Testis (tissue), 3 donors: ENCODE measurements around the gene CDC42BPB. TPM values are rescaled to one million over a fixed set of nuclear protein-coding genes. Genes with fewer than 3 reads are reported as not detected.

ENCODE experiments used
- DNase-seq: peaks from one replicate; pipeline ENCODE4 v3.0.0-alpha.2; 2019
- H3K27ac ChIP-seq, 2 donors: fragments of 200-600 bp; sonication (generic); one replicate each; pipeline ENCODE4 v1.5.1; 2019
- H3K27me3 ChIP-seq: fragments of 200-600 bp; sonication (generic); one replicate; pipeline ENCODE4 v1.5.1; 2019
- H3K36me3 ChIP-seq: fragments of 200-600 bp; sonication (generic); one replicate; pipeline ENCODE4 v1.5.1; 2017; ENCODE audit warnings: low read depth; ENCODE audit errors: missing control alignments
- H3K4me1 ChIP-seq: fragments of 200-600 bp; sonication (generic); one replicate; pipeline ENCODE4 v1.5.1; 2019
- H3K4me3 ChIP-seq, 2 donors: fragments of 200-600 bp; sonication (generic); one replicate each; pipeline ENCODE4 v1.5.1; 2017 to 2019
- H3K9me3 ChIP-seq: fragments of 200-600 bp; sonication (generic); one replicate; pipeline ENCODE4 v1.5.1; 2017
- POLR2A ChIP-seq: fragments of 450-650 bp; IDR thresholded peaks from one replicate; pipeline ENCODE4 v1.6.1; 2017; ENCODE audit warnings: antibody characterized with exemption, mild to moderate bottlenecking, moderate library complexity
- WGBS, 2 donors: methylation state at CpG; one replicate each; pipeline ENCODE4 v1.1.5; 2018; 5-methylcytosine and 5-hydroxymethylcytosine counted together
- intact Hi-C: fragments of 100-400 bp; cut with DNase I; formaldehyde crosslinking; loops from one replicate; pipeline ENCODE4 v1.15.1; 2023; ENCODE audit warnings: low total_unique reads
- polyA plus RNA-seq: library from polyadenylated mRNA; stranded (reverse); fragments of 350-450 nt; fragmentation: Illumina TruSeq; extraction: RNeasy Lipid Tissue Mini Kit (QIAGEN cat#74804); gene quantifications from one replicate; pipeline ENCODE4 v1.2.3, GENCODE V29; 2014; ENCODE audit warnings: low read depth, low replicate concordance; ENCODE audit not compliant: insufficient read depth
- total RNA-seq, 2 donors: library from RNA; depleted of rRNA; stranded (reverse); fragments of >200 nt; gene quantifications; one replicate each; pipeline ENCODE4 v1.2.3, GENCODE V29; 2016
- TF ChIP-seq, protein P1 (sequence below), 3 experiments: fragments of 450-650 bp in 2 of 3; fragments of 200-600 bp in 1 of 3; sonication (generic) in 1 of 3; IDR thresholded peaks; one replicate each; pipeline ENCODE4 v1.5.1; 2016 to 2019; ENCODE audit warnings: antibody characterized with exemption in 3 of 3, mild to moderate bottlenecking in 2 of 3, moderate library complexity in 1 of 3

Gene CDC42BPB
- total and polyA plus RNA-seq, 3 donors from 2014 or later: 90.3 to 216 (median 201) TPM

GRCh38 chr14:102939329-102939728 is 118.0 kb downstream of the CDC42BPB start:
- WGBS, 2 donors: 98 to 100% methylated on average over 3 to 18 of the region's 18 CpGs

DNA sequence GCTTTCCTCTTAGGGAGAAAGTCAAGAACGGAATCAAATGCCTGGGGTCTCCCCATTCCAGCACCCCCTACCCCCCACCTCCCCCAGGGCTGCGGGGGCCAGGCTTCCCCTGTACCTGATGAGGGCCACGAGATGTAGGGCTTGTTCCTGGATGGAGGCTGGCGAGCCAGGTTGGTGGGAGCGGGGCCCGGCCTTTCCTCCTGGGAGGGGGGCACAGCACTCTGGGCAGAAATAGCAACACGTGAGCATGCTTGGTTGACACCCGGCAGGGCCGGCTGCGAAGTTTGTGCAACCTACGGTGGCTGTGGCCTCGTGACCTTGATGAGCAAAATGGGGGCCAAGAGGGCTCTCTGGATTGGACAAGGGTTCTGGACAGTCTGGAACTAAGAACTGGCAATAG is 119.2 kb downstream of the CDC42BPB start:
- TF ChIP-seq, protein P1, sequence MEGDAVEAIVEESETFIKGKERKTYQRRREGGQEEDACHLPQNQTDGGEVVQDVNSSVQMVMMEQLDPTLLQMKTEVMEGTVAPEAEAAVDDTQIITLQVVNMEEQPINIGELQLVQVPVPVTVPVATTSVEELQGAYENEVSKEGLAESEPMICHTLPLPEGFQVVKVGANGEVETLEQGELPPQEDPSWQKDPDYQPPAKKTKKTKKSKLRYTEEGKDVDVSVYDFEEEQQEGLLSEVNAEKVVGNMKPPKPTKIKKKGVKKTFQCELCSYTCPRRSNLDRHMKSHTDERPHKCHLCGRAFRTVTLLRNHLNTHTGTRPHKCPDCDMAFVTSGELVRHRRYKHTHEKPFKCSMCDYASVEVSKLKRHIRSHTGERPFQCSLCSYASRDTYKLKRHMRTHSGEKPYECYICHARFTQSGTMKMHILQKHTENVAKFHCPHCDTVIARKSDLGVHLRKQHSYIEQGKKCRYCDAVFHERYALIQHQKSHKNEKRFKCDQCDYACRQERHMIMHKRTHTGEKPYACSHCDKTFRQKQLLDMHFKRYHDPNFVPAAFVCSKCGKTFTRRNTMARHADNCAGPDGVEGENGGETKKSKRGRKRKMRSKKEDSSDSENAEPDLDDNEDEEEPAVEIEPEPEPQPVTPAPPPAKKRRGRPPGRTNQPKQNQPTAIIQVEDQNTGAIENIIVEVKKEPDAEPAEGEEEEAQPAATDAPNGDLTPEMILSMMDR (IDR thresholded peaks at IDR 0.05): no peak
- TF ChIP-seq POLR2A: no peak
- Histone ChIP-seq H3K27ac (no peak overlapping the region), H3K4me1 (peaks cover 19% of the 10 kb centered on the region), H3K9me3 (no peaks in the 10 kb centered on the region), H3K36me3 (no peaks in the 10 kb centered on the region), H3K27me3 (no peaks in the 10 kb centered on the region), H3K4me3 (no peak overlapping the region)
- intact Hi-C loops: no loop called here
- DNase-seq: no peak
- WGBS, 2 donors: 84 to 95% methylated on average over 12 of the region's 12 CpGs

More at GRCh38 chr14:102939329-102939728, 118.0 kb downstream of the CDC42BPB start:
- Histone ChIP-seq H3K4me3 (no peak overlapping the region), H3K4me1 (peaks cover 19% of the 10 kb centered on the region), H3K27me3 (no peaks in the 10 kb centered on the region), H3K36me3 (no peaks in the 10 kb centered on the region), H3K27ac (no peak overlapping the region), H3K9me3 (no peaks in the 10 kb centered on the region)
- TF ChIP-seq POLR2A: no peak
- TF ChIP-seq, protein P1 (IDR thresholded peaks at IDR 0.05): no peak
- no peak for DNase-seq
- intact Hi-C loops: no loop called here

DNA sequence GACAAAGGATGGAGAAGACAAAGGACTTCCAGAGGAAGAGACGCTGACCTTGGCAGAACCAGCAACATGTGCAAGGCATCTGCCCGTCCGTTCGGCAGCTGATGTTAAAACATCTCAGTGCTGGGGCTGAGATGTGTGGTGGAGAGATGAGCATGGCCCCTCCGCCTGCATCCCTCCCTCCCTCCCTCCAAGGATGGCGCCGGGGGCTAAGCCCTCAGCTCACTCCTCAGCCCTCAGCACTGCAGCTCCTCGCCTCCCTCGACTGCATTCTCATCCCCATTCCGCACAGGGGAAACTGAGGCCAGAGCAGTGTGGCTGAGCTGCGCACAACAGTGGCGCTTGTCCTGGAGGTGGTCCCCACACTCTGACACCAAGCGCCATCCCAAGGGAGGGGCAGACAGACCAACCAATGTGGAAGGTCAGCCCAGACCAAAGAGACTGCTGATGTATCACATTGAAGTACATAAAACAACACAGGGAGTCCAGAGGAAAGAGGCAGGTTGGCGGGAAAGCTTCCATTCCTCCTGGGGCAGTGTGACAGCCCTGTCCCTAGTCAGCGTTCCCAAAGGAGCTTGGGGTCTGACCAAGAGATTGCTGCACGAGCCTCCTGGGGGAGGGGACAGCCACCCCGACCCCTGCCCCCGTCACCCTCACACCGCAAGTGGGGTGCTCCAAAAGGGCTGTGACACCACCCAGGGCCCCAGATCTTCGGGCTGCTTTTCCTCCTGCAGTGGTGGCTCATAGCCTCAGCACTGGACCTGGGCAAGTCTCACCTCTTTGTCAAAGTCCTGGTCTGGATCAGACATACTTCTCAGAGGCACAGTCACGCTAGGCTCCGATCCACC is 119.8 kb downstream of the CDC42BPB start:
- Histone ChIP-seq H3K4me1 (peaks cover 19% of the 10 kb centered on the region), H3K9me3 (no peaks in the 10 kb centered on the region), H3K36me3 (no peaks in the 10 kb centered on the region), H3K27me3 (no peaks in the 10 kb centered on the region), H3K27ac (no peak overlapping the region), H3K4me3 (no peak overlapping the region)
- TF ChIP-seq POLR2A: no peak
- TF ChIP-seq, protein P1 (IDR thresholded peaks at IDR 0.05): no peak
- intact Hi-C loops: no loop called here
- no peak for DNase-seq
- WGBS, 2 donors: 87 to 93% methylated on average over 21 of the region's 22 CpGs

DNA sequence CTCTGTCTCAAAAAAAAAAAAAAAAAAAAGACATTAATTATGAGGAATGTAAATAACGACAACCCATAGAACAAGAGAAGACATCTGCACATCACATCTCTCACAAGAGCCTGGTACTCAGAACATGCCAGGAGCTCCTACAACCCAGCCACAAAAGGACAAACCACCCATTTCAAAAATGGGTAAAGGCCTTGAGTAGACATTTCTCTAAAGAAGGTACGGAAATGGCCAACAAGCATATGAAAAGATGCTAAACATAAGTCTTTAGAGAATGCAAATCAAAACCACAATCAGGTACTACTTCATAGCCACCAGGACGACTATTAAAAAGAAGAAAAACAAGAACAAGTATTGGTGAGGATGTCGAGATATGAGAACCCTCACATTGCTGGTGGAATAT is 121.6 kb downstream of the CDC42BPB start:
- TF ChIP-seq, protein P1 (IDR thresholded peaks at IDR 0.05): no peak
- no peak for TF ChIP-seq POLR2A
- no peak overlapping the region for H3K4me3 ChIP-seq
- no peaks in the 10 kb centered on the region for H3K27me3 ChIP-seq
- no peak overlapping the region for H3K27ac ChIP-seq
- intact Hi-C loops: no loop called here
- H3K36me3 ChIP-seq: no peaks in the 10 kb centered on the region
- WGBS, 2 donors: 88 to 89% methylated on average over 4 of the region's 4 CpGs
- no peak for DNase-seq
- H3K4me1 ChIP-seq: peaks cover 3% of the 10 kb centered on the region
- no peaks in the 10 kb centered on the region for H3K9me3 ChIP-seq
